Thyroid gland (tissue), 4 donors: ENCODE results near the gene MRNIP.

Experiments used
- POLR2A ChIP-seq, 2 donors: fragments of 450-650 bp; IDR thresholded peaks; one replicate each; pipeline ENCODE4 v1.6.1; 2017; ENCODE audit warnings: antibody characterized with exemption in 2 of 2, mild to moderate bottlenecking in 2 of 2, moderate library complexity in 1 of 2
- TF ChIP-seq, protein P1 (sequence below), 6 experiments: fragments of 200-600 bp in 3 of 6; fragments of 450-650 bp in 3 of 6; sonication (generic) in 3 of 6; IDR thresholded peaks; one replicate each; pipeline ENCODE4 v1.5.1; 2016 to 2019; ENCODE audit warnings: antibody characterized with exemption in 6 of 6, mild to moderate bottlenecking in 2 of 6, inconsistent platforms in 1 of 6, moderate library complexity in 1 of 6

- TF ChIP-seq POLR2A (IDR thresholded peaks at IDR 0.05), result no peak
- TF ChIP-seq, protein P1, sequence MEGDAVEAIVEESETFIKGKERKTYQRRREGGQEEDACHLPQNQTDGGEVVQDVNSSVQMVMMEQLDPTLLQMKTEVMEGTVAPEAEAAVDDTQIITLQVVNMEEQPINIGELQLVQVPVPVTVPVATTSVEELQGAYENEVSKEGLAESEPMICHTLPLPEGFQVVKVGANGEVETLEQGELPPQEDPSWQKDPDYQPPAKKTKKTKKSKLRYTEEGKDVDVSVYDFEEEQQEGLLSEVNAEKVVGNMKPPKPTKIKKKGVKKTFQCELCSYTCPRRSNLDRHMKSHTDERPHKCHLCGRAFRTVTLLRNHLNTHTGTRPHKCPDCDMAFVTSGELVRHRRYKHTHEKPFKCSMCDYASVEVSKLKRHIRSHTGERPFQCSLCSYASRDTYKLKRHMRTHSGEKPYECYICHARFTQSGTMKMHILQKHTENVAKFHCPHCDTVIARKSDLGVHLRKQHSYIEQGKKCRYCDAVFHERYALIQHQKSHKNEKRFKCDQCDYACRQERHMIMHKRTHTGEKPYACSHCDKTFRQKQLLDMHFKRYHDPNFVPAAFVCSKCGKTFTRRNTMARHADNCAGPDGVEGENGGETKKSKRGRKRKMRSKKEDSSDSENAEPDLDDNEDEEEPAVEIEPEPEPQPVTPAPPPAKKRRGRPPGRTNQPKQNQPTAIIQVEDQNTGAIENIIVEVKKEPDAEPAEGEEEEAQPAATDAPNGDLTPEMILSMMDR (IDR thresholded peaks at IDR 0.05), result no peak
Observed at GRCh38 chr5:179817890-179818745, 40.5 kb downstream of the MRNIP start.
